H9 (cell line): ENCODE data around the gene PACS1. TPM values are rescaled to one million over a fixed set of nuclear protein-coding genes. Genes with fewer than 3 reads are reported as not detected.

Experiments
- DNase-seq: peaks from one replicate; pipeline ENCODE4 v3.0.0-alpha.2; 2017
- H2AFZ ChIP-seq: one replicate; pipeline ENCODE4 v1.6.1; 2013; ENCODE audit warnings: mild to moderate bottlenecking, low read length, control low read depth, moderate library complexity
- H2AK5ac ChIP-seq: 2 replicates; pipeline ENCODE4 v1.6.1; 2013; ENCODE audit warnings: low read length, control low read depth, mixed read lengths; ENCODE audit not compliant: insufficient read length
- H2BK120ac ChIP-seq: one replicate; pipeline ENCODE4 v1.6.1; 2013; ENCODE audit warnings: low read depth, mild to moderate bottlenecking, low read length, control low read depth, inconsistent platforms; ENCODE audit not compliant: poor library complexity, severe bottlenecking
- H2BK12ac ChIP-seq: 2 replicates; pipeline ENCODE4 v1.6.1; 2013; ENCODE audit warnings: low read length, control low read depth, mixed read lengths, low read depth; ENCODE audit not compliant: insufficient read length
- H2BK15ac ChIP-seq: 2 replicates; pipeline ENCODE4 v1.6.1; 2013; ENCODE audit warnings: low read depth, low read length, control low read depth
- H2BK20ac ChIP-seq: one replicate; pipeline ENCODE4 v1.6.1; 2013; ENCODE audit warnings: low read depth, mild to moderate bottlenecking, low read length, control low read depth, inconsistent platforms; ENCODE audit not compliant: poor library complexity, severe bottlenecking
- H2BK5ac ChIP-seq: 2 replicates; pipeline ENCODE4 v1.6.1; 2013; ENCODE audit warnings: low read length, control low read depth, mixed read lengths; ENCODE audit not compliant: insufficient read length
- H3K14ac ChIP-seq: 2 replicates; pipeline ENCODE4 v1.6.1; 2013; ENCODE audit warnings: low read length, control low read depth; ENCODE audit not compliant: insufficient read depth
- H3K18ac ChIP-seq: 2 replicates; pipeline ENCODE4 v1.6.1; 2013; ENCODE audit warnings: low read depth, mild to moderate bottlenecking, mixed read lengths, low read length, control low read depth; ENCODE audit not compliant: insufficient read length
- H3K23ac ChIP-seq: 2 replicates; pipeline ENCODE4 v1.6.1; 2013; ENCODE audit warnings: low read length, control low read depth, mixed read lengths, low read depth; ENCODE audit not compliant: insufficient read length
- H3K23me2 ChIP-seq: 2 replicates; pipeline ENCODE4 v1.6.1; 2013; ENCODE audit warnings: low read depth, mild to moderate bottlenecking, mixed read lengths, low read length, control low read depth; ENCODE audit not compliant: insufficient read length, poor library complexity, severe bottlenecking
- H3K27ac ChIP-seq: 2 replicates; pipeline ENCODE4 v1.5.1; 2013; ENCODE audit warnings: low read length, control low read depth, mixed read lengths, low read depth; ENCODE audit not compliant: insufficient read length
- H3K27me3 ChIP-seq: 2 replicates; pipeline ENCODE4 v1.6.1; 2013; ENCODE audit warnings: low read length, control low read depth, inconsistent platforms; ENCODE audit not compliant: insufficient read depth
- H3K4ac ChIP-seq: 2 replicates; pipeline ENCODE4 v1.6.1; 2013; ENCODE audit warnings: low read depth, mild to moderate bottlenecking, control low read depth, inconsistent platforms, low read length, moderate library complexity
- H3K4me1 ChIP-seq: 2 replicates; pipeline ENCODE4 v1.6.1; 2013; ENCODE audit warnings: low read length, control low read depth, inconsistent platforms; ENCODE audit not compliant: insufficient read depth
- H3K4me2 ChIP-seq: 2 replicates; pipeline ENCODE4 v1.6.1; 2013; ENCODE audit warnings: low read length, control low read depth, mixed read lengths; ENCODE audit not compliant: insufficient read length, insufficient read depth
- H3K56ac ChIP-seq: 2 replicates; pipeline ENCODE4 v1.6.1; 2013; ENCODE audit warnings: low read depth, mild to moderate bottlenecking, mixed read lengths, low read length, control low read depth; ENCODE audit not compliant: insufficient read length
- H3K79me1 ChIP-seq: 2 replicates; pipeline ENCODE4 v1.6.1; 2013; ENCODE audit warnings: low read depth, mild to moderate bottlenecking, moderate library complexity, low read length, control low read depth, inconsistent platforms; ENCODE audit not compliant: insufficient read depth, poor library complexity, severe bottlenecking
- H3K79me2 ChIP-seq: 2 replicates; pipeline ENCODE4 v1.6.1; 2013; ENCODE audit warnings: low read length, control low read depth, inconsistent platforms; ENCODE audit not compliant: insufficient read depth
- H3K9ac ChIP-seq: 2 replicates; pipeline ENCODE4 v1.6.1; 2013; ENCODE audit warnings: low read length, control low read depth, mixed read lengths; ENCODE audit not compliant: insufficient read length; ENCODE audit errors: extremely low read depth
- H3K9me3 ChIP-seq: one replicate; pipeline ENCODE4 v1.6.1; 2013; ENCODE audit warnings: low read depth, low read length, inconsistent platforms; ENCODE audit not compliant: control insufficient read depth
- H3T11ph ChIP-seq: one replicate; pipeline ENCODE4 v1.6.1; 2013; ENCODE audit warnings: mild to moderate bottlenecking, low read length, control low read depth, inconsistent platforms
- H4K20me1 ChIP-seq: one replicate; pipeline ENCODE4 v1.6.1; 2013; ENCODE audit not compliant: control insufficient read depth, insufficient read length, insufficient read depth
- H4K5ac ChIP-seq: 2 replicates; pipeline ENCODE4 v1.6.1; 2013; ENCODE audit warnings: low read depth, mild to moderate bottlenecking, mixed read lengths, low read length, control low read depth; ENCODE audit not compliant: insufficient read length
- H4K8ac ChIP-seq: replicated peaks from 2 replicates; pipeline ENCODE4 v1.6.1; 2013; ENCODE audit warnings: low read length, control low read depth, mixed read lengths, low read depth; ENCODE audit not compliant: insufficient read length
- H4K91ac ChIP-seq: 2 replicates; pipeline ENCODE4 v1.6.1; 2013; ENCODE audit warnings: low read depth, mild to moderate bottlenecking, moderate library complexity, mixed read lengths, low read length, control low read depth; ENCODE audit not compliant: insufficient read length
- H3K27ac Mint-ChIP-seq, 3 experiments: 2 replicates in 2 of 3; 3 replicates in 1 of 3; pipeline ENCODE4 v1.8.0; 2020 to 2021; ENCODE audit warnings: mixed read lengths in 3 of 3, mild to moderate bottlenecking in 1 of 3, moderate library complexity in 1 of 3
- H3K27me3 Mint-ChIP-seq: 2 replicates; pipeline ENCODE4 v1.8.0; 2021; ENCODE audit warnings: low read depth, mild to moderate bottlenecking, moderate library complexity, mixed read lengths
- H3K36me3 Mint-ChIP-seq, 3 experiments: 2 replicates in 2 of 3; 3 replicates in 1 of 3; pipeline ENCODE4 v1.8.0; 2020 to 2021; ENCODE audit warnings: low read depth in 3 of 3, mixed read lengths in 3 of 3; ENCODE audit not compliant: insufficient read depth in 1 of 3
- H3K4me1 Mint-ChIP-seq, 2 experiments: 2 replicates each; pipeline ENCODE4 v1.8.0; 2020; ENCODE audit warnings: mixed read lengths in 2 of 2
- H3K4me3 Mint-ChIP-seq, 2 experiments: 2 replicates in 1 of 2; 3 replicates in 1 of 2; pipeline ENCODE4 v1.8.0; 2020 to 2021; ENCODE audit warnings: mild to moderate bottlenecking in 2 of 2, mixed read lengths in 2 of 2, moderate library complexity in 1 of 2
- H3K9me3 Mint-ChIP-seq, 2 experiments: 2 replicates in 1 of 2; 3 replicates in 1 of 2; pipeline ENCODE4 v1.8.0; 2020; ENCODE audit warnings: mild to moderate bottlenecking in 2 of 2, mixed read lengths in 2 of 2, moderate library complexity in 1 of 2
- WGBS: extraction: QIAGEN DNeasy Blood & Tissue Kit; methylation state at CpG from one replicate; pipeline ENCODE4 v1.1.7; 2013; ENCODE audit warnings: missing lambda C conversion rate, low lambda C conversion rate, mixed read lengths; ENCODE audit not compliant: insufficient read length; ENCODE audit errors: extremely low coverage; 5-methylcytosine and 5-hydroxymethylcytosine counted together
- total RNA-seq: library from RNA; stranded (reverse); gene quantifications from 2 replicates; pipeline ENCODE4 v1.2.1, GENCODE V29; 2021
- TF ChIP-seq, protein P1 (sequence below): fragments of 200-600 bp; sonication (generic); conservative IDR thresholded peaks from 3 replicates; pipeline ENCODE4 v1.8.0; 2021; ENCODE audit warnings: antibody characterized with exemption, mild to moderate bottlenecking

Gene PACS1
- total RNA-seq, 1 experiment from 2014 or later, result 35.5 TPM

DNA sequence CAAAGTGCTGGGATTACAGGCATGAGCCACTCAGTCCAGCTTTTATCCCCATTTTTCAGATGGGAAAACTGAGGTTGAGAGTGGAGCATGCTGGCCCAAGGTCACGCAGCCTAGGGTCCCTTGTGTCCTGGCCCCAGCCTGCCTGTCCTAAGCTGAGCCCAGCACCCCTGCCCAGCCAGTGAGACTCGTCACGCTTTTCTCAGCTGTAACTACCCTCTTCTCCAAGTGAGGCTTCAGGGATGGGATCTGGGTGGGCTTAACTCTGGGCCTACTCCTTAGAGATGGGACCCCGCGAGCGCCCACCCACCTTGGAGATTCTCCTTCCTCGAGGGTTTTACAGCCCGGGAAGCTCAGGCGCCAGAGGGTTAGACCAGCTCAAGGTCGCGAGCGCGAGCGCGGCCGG is 221.2 kb downstream of the PACS1 start:
- peaks cover 13% of the 10 kb centered on the region for H3K23me2 ChIP-seq
- H2BK120ac ChIP-seq, result no peak overlapping the region
- H3K56ac ChIP-seq, result no peak overlapping the region
- H3K79me2 ChIP-seq, result peaks cover 1% of the 10 kb centered on the region; the same call in 1 of the 2 replicates
- peaks cover 6% of the 10 kb centered on the region for H3K4me1 ChIP-seq
- H3K36me3 Mint-ChIP-seq, result peaks cover 0 to 2% (median 0%) of the 10 kb centered on the region in 3 experiments; a peak in 3 of 7 replicates
- H2BK12ac ChIP-seq, result no peak overlapping the region
- peaks cover 37% of the 10 kb centered on the region for H3K27me3 Mint-ChIP-seq
- H3K23ac ChIP-seq, result no peak overlapping the region
- H2BK5ac ChIP-seq, result no peak overlapping the region
- no CpG with 5 or more reads among the region's 16 CpGs for WGBS
- no peak overlapping the region for H3K14ac ChIP-seq
- H3K18ac ChIP-seq, result no peak overlapping the region
- no peak overlapping the region for H3K9ac ChIP-seq
- H4K20me1 ChIP-seq, result no peaks in the 10 kb centered on the region
- no peak overlapping the region for H2AFZ ChIP-seq
- no peak overlapping the region for H4K91ac ChIP-seq
- peak overlapping the region; percentile 44 to 91 for H3K4me3 Mint-ChIP-seq
- no peaks in the 10 kb centered on the region; a peak in 1 of 5 replicates for H3K9me3 Mint-ChIP-seq
- H3K4me1 Mint-ChIP-seq, result peaks cover 18 to 26% of the 10 kb centered on the region in 2 experiments
- H2BK20ac ChIP-seq, result no peak overlapping the region
- no peaks in the 10 kb centered on the region for H3K9me3 ChIP-seq
- no peak overlapping the region for H3K27ac Mint-ChIP-seq
- no peak overlapping the region for H4K5ac ChIP-seq
- peaks cover 8% of the 10 kb centered on the region; the same call in 1 of the 2 replicates for H3K27me3 ChIP-seq
- no peak overlapping the region for H2BK15ac ChIP-seq
- H2AK5ac ChIP-seq, result no peak overlapping the region
- DNase-seq, result no peak
- TF ChIP-seq, protein P1, sequence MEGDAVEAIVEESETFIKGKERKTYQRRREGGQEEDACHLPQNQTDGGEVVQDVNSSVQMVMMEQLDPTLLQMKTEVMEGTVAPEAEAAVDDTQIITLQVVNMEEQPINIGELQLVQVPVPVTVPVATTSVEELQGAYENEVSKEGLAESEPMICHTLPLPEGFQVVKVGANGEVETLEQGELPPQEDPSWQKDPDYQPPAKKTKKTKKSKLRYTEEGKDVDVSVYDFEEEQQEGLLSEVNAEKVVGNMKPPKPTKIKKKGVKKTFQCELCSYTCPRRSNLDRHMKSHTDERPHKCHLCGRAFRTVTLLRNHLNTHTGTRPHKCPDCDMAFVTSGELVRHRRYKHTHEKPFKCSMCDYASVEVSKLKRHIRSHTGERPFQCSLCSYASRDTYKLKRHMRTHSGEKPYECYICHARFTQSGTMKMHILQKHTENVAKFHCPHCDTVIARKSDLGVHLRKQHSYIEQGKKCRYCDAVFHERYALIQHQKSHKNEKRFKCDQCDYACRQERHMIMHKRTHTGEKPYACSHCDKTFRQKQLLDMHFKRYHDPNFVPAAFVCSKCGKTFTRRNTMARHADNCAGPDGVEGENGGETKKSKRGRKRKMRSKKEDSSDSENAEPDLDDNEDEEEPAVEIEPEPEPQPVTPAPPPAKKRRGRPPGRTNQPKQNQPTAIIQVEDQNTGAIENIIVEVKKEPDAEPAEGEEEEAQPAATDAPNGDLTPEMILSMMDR, result no peak
- H4K8ac ChIP-seq, result no peak overlapping the region
- H3T11ph ChIP-seq, result no peak overlapping the region
- no peaks in the 10 kb centered on the region for H3K79me1 ChIP-seq
- peak overlapping the region; percentile 3 for H3K4me2 ChIP-seq
- no peak overlapping the region for H3K27ac ChIP-seq
- no peak overlapping the region for H3K4ac ChIP-seq
